Activated CD8-positive, alpha-beta memory T cell treated with anti-CD3 and anti-CD28 coated beads for 1 hour (primary cell): ENCODE results near the gene TYSND1.
"Not testable (repeated sequence)": the region's sequence is repeated elsewhere in the genome, so short reads cannot be mapped to it uniquely, and the experiment has no call there.

Experiments used
- DNase-seq, 2 donors: peaks; one replicate each; pipeline ENCODE4 v3.0.0-alpha.2; 2020; ENCODE audit warnings: low read depth in 1 of 2; ENCODE audit errors: extremely low read depth in 1 of 2

The TYSND1 gene

GRCh38 chr10:70146489-70147258 is at the start of gene TYSND1:
Gene TYSND1 (minus strand): TSS chr10:70146700. CDS start chr10:70146586, 114 bp downstream.
- peak; percentile 83 to 84 for DNase-seq

GRCh38 chr10:70193391-70193844 is 46.9 kb upstream of the TYSND1 start:
- DNase-seq, result no peak

- DNase-seq, result no peak
These were observed 45.9 kb upstream of the TYSND1 start for GRCh38 chr10:70192326-70192968.

- DNase-seq, result no peak
These were observed 45.4 kb upstream of the TYSND1 start for GRCh38 chr10:70191972-70192305.

- DNase-seq, result no peak
These were observed 44.9 kb upstream of the TYSND1 start for GRCh38 chr10:70191161-70191971.

- no peak for DNase-seq
These were observed 44.1 kb upstream of the TYSND1 start for GRCh38 chr10:70190581-70190980.

- no peak for DNase-seq
These were observed 43.6 kb upstream of the TYSND1 start for GRCh38 chr10:70190102-70190501.

GRCh38 chr10:70188768-70189167 is 42.3 kb upstream of the TYSND1 start:
- no peak for DNase-seq

- no peak for DNase-seq
These were observed 40.1 kb upstream of the TYSND1 start for GRCh38 chr10:70186571-70186970.

- no peak for DNase-seq
These were observed 39.6 kb upstream of the TYSND1 start for GRCh38 chr10:70186090-70186489.

GRCh38 chr10:70183304-70183703 is 36.8 kb upstream of the TYSND1 start:
- DNase-seq, result no peak

GRCh38 chr10:70179209-70179608 is 32.7 kb upstream of the TYSND1 start:
- not testable (repeated sequence) for DNase-seq

GRCh38 chr10:70178139-70178725 is 31.7 kb upstream of the TYSND1 start:
- no peak for DNase-seq

- no peak for DNase-seq
These were observed 29.9 kb upstream of the TYSND1 start for GRCh38 chr10:70176441-70176840.

GRCh38 chr10:70175516-70175915 is 29.0 kb upstream of the TYSND1 start:
- DNase-seq, result no peak

GRCh38 chr10:70174058-70174741 is 27.7 kb upstream of the TYSND1 start:
- DNase-seq, result no peak

GRCh38 chr10:70169649-70170364 is 23.3 kb upstream of the TYSND1 start:
- no peak for DNase-seq

GRCh38 chr10:70169011-70169410 is 22.5 kb upstream of the TYSND1 start:
- DNase-seq, result no peak

GRCh38 chr10:70167246-70167645 is 20.7 kb upstream of the TYSND1 start:
- no peak for DNase-seq

- no peak for DNase-seq
These were observed 19.9 kb upstream of the TYSND1 start for GRCh38 chr10:70166394-70166793.
